Tibial artery (tissue), 4 donors: ENCODE results near the gene BIRC2.

ENCODE experiments used
- DNase-seq, 2 donors: peaks; one replicate each; pipeline ENCODE4 v3.0.0-alpha.2; 2019
- H3K27ac ChIP-seq, 2 donors: fragments of 200-600 bp; sonication (generic) in 1 of 2; 1 replicate in 1 of 2; 2 replicates in 1 of 2; pipeline ENCODE4 v1.5.1; 2018 to 2019; ENCODE audit warnings: mild to moderate bottlenecking in 1 of 2
- H3K27me3 ChIP-seq, 2 donors: fragments of 200-600 bp; sonication (generic) in 1 of 2; one replicate each; pipeline versions ENCODE4 v1.5.1 to v1.6.0; 2016 to 2019
- H3K36me3 ChIP-seq, 3 donors: fragments of 200-600 bp; sonication (generic) in 2 of 3; one replicate each; pipeline ENCODE4 v1.5.1; 2016 to 2019; ENCODE audit warnings: mild to moderate bottlenecking in 2 of 3
- H3K4me1 ChIP-seq, 4 donors: fragments of 200-600 bp; sonication (generic) in 2 of 4; 1 replicate in 3 of 4; 2 replicates in 1 of 4; pipeline ENCODE4 v1.5.1; 2016 to 2019
- H3K4me3 ChIP-seq, 2 donors: fragments of 200-600 bp; sonication (generic) in 1 of 2; 1 replicate in 1 of 2; 2 replicates in 1 of 2; pipeline ENCODE4 v1.5.1; 2018 to 2019; ENCODE audit warnings: mild to moderate bottlenecking in 2 of 2
- H3K9me3 ChIP-seq, 3 donors: fragments of 200-600 bp; sonication (generic) in 1 of 3; one replicate each; pipeline ENCODE4 v1.5.1; 2016 to 2019
- CTCF ChIP-seq, 2 experiments: fragments of 200-600 bp in 1 of 2; fragments of 450-650 bp in 1 of 2; IDR thresholded peaks; one replicate each; pipeline ENCODE4 v1.5.1; 2017 to 2019; ENCODE audit warnings: antibody characterized with exemption in 2 of 2, mild to moderate bottlenecking in 1 of 2, moderate library complexity in 1 of 2
- intact Hi-C: fragments of 100-400 bp; cut with DNase I; formaldehyde crosslinking; loops from one replicate; pipeline ENCODE4 v1.15.0; 2023; ENCODE audit warnings: low total_unique reads

BIRC2 gene

GRCh38 chr11:102427068-102427467 lies 80.1 kb downstream of the BIRC2 start:
- no peak for TF ChIP-seq CTCF (IDR thresholded peaks at IDR 0.05)
- H3K27ac ChIP-seq = no peak overlapping the region
- no peaks in the 10 kb centered on the region for H3K9me3 ChIP-seq
- H3K36me3 ChIP-seq = peaks cover 0 to 7% (median 0%) of the 10 kb centered on the region in 3 donors
- H3K4me3 ChIP-seq = no peak overlapping the region
- DNase-seq = no peak
- peaks cover 0 to 24% (median 12%) of the 10 kb centered on the region in 4 donors for H3K4me1 ChIP-seq
- intact Hi-C loops = no loop called here
- H3K27me3 ChIP-seq = no peaks in the 10 kb centered on the region
